SK-N-SH treated with all-trans-retinoic acid at 6 μM for 48 hours (cell line): ENCODE data around the gene ZNF322.
"Not testable (repeated sequence)": the region's sequence is repeated elsewhere in the genome, so short reads cannot be mapped to it uniquely, and the experiment has no call there.

Source experiments
- ATAC-seq: fragments of 200-7000 bp; cut with Tn5 transposase; 3 replicates; pipeline ENCODE4 v1.9.1; 2020; ENCODE audit warnings: mild to moderate bottlenecking, moderate library complexity
- ARNTL ChIP-seq: fragments of 450-650 bp; formaldehyde crosslinking; IDR thresholded peaks from 2 replicates; pipeline ENCODE4 v1.5.0; 2020; ENCODE audit warnings: low read depth, mild to moderate bottlenecking, moderate library complexity, borderline replicate concordance
- BACH2 ChIP-seq: fragments of 250-450 bp; sonication (Bioruptor Pico); IDR thresholded peaks from 2 replicates; pipeline ENCODE4 v1.9.0; 2021; ENCODE audit warnings: mild to moderate bottlenecking, borderline replicate concordance
- ESRRG ChIP-seq: fragments of 250-450 bp; sonication (Bioruptor Pico); IDR thresholded peaks from 2 replicates; pipeline ENCODE4 v1.6.1; 2021; ENCODE audit warnings: mild to moderate bottlenecking
- OSR1 ChIP-seq: fragments of 250-450 bp; sonication (Bioruptor Pico); IDR thresholded peaks from 2 replicates; pipeline ENCODE4 v1.8.0; 2022; ENCODE audit warnings: moderate library complexity, mild to moderate bottlenecking, inconsistent platforms
- TOX ChIP-seq: fragments of 250-450 bp; sonication (Bioruptor Pico); IDR thresholded peaks from 2 replicates; pipeline ENCODE4 v1.8.0; 2021; ENCODE audit warnings: mild to moderate bottlenecking, moderate library complexity, borderline replicate concordance
- ZC3H10 ChIP-seq: fragments of 250-450 bp; sonication (Bioruptor Pico); IDR thresholded peaks from 2 replicates; pipeline ENCODE4 v1.5.1; 2021; ENCODE audit warnings: mild to moderate bottlenecking, moderate library complexity
- TF ChIP-seq, protein P1 (sequence below): fragments of 250-450 bp; sonication (Bioruptor Pico); IDR thresholded peaks from 2 replicates; pipeline ENCODE4 v1.5.1; 2021; ENCODE audit warnings: mild to moderate bottlenecking, moderate library complexity
- TF ChIP-seq, protein P2 (sequence below): fragments of 250-450 bp; sonication (Bioruptor Pico); IDR thresholded peaks from 2 replicates; pipeline ENCODE4 v1.5.0; 2020; ENCODE audit warnings: mild to moderate bottlenecking, moderate library complexity

Gene ZNF322, protein sequence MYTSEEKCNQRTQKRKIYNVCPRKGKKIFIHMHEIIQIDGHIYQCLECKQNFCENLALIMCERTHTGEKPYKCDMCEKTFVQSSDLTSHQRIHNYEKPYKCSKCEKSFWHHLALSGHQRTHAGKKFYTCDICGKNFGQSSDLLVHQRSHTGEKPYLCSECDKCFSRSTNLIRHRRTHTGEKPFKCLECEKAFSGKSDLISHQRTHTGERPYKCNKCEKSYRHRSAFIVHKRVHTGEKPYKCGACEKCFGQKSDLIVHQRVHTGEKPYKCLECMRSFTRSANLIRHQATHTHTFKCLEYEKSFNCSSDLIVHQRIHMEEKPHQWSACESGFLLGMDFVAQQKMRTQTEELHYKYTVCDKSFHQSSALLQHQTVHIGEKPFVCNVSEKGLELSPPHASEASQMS

DNA sequence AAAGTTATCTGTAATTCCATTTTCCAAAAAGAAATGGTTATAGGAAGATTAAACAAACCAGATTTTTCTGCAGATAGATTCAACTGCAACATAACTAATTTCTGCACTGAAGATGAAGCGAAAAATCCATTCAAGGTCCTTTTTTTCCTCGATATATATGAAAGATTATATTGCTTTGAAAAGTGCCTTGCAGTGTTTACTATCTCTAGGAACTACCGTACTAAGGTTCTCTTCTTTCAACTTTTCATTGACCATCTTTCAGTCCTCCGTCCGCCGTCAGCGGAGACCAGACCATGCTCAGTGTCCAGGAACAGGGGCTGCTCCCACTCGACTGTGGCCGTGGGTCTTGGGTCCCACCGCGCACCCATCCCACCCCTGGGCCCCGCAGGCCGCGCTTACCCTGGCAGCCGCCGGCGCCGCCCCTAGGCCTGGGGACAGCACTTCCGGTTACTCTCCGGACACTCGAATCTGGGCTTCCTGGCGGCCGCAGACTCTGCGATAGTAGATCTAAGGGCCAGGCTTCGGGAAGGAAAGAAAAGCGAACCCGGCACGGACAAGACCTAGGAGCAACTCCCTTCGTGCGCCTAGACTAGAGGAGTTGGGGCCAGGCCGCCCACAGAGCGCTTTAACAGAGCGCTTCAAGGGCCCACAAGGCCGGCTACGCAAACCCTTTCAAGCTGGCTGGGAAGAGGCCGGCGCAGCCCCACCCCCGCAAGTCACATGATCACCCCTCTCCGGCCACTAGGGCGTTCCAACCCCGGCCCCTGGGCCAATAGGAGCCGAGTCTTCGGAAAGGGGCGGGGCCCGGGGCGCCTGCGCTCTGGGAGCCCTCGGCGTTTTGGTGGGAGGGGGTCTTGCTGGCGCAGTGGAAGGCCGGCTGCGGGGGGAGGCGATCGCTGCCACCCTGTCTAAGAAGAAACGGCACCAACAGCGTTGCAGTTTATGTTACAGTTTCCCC is at the start of gene ZNF322:
Gene ZNF322, minus strand, starts transcription at position 705 of the 958 bp plus-strand sequence. CDS start 21,193 bp downstream, outside the sequence.
- ATAC-seq: peak; percentile 99
- TF ChIP-seq, protein P1, sequence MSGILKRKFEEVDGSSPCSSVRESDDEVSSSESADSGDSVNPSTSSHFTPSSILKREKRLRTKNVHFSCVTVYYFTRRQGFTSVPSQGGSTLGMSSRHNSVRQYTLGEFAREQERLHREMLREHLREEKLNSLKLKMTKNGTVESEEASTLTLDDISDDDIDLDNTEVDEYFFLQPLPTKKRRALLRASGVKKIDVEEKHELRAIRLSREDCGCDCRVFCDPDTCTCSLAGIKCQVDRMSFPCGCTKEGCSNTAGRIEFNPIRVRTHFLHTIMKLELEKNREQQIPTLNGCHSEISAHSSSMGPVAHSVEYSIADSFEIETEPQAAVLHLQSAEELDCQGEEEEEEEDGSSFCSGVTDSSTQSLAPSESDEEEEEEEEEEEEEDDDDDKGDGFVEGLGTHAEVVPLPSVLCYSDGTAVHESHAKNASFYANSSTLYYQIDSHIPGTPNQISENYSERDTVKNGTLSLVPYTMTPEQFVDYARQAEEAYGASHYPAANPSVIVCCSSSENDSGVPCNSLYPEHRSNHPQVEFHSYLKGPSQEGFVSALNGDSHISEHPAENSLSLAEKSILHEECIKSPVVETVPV (CRISPR knock-in tag): no peak
- no peak for TF ChIP-seq TOX (CRISPR knock-in tag)
- TF ChIP-seq ZC3H10 (CRISPR knock-in tag): no peak
- no peak for TF ChIP-seq BACH2 (CRISPR knock-in tag)
- no peak for TF ChIP-seq ESRRG (CRISPR knock-in tag)
- TF ChIP-seq ARNTL: no peak
- TF ChIP-seq, protein P2, sequence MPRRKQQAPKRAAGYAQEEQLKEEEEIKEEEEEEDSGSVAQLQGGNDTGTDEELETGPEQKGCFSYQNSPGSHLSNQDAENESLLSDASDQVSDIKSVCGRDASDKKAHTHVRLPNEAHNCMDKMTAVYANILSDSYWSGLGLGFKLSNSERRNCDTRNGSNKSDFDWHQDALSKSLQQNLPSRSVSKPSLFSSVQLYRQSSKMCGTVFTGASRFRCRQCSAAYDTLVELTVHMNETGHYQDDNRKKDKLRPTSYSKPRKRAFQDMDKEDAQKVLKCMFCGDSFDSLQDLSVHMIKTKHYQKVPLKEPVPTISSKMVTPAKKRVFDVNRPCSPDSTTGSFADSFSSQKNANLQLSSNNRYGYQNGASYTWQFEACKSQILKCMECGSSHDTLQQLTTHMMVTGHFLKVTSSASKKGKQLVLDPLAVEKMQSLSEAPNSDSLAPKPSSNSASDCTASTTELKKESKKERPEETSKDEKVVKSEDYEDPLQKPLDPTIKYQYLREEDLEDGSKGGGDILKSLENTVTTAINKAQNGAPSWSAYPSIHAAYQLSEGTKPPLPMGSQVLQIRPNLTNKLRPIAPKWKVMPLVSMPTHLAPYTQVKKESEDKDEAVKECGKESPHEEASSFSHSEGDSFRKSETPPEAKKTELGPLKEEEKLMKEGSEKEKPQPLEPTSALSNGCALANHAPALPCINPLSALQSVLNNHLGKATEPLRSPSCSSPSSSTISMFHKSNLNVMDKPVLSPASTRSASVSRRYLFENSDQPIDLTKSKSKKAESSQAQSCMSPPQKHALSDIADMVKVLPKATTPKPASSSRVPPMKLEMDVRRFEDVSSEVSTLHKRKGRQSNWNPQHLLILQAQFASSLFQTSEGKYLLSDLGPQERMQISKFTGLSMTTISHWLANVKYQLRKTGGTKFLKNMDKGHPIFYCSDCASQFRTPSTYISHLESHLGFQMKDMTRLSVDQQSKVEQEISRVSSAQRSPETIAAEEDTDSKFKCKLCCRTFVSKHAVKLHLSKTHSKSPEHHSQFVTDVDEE (CRISPR knock-in tag): no peak
- TF ChIP-seq OSR1 (CRISPR knock-in tag): no peak
- TF ChIP-seq, all 23 proteins: peak for 0

DNA sequence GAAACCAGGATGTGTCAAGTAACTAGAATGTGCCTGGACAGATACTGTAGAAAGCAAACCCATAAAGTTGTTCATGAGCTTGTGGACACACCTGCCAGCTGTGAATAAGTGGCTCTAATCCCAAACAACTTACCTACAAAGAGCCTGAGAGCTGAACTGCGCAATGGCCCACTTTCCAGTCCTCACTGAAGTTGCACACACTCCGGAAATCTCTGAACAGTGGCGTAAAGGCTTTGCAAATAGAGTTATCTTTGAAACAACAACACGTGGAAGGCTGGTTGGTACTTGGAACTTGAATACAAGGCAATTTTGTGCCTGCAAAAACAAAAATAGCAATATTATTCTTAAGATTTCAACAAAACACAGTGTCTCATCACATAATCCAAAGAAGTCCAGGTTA is 46.2 kb upstream of the ZNF322 start:
- not testable (repeated sequence) for ATAC-seq

DNA sequence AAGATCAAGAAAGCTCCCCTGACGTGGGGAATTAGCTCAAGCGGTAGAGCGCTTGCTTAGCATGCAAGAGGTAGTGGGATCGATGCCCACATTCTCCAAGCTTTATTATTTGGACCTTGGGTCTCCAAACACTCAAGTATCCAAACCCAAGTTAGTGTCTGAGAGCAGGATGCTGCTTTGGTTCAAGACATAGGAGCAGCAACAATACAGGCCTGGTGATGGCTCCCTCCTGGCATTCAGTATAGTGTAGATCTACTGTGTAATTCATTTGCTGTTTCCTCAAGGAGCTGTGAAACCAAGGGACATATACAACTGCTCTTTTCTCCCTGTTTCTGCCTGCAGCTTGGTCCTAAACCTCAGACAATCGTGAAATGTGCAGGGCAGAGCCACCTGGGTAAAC is 45.8 kb upstream of the ZNF322 start:
- not testable (repeated sequence) for ATAC-seq

DNA sequence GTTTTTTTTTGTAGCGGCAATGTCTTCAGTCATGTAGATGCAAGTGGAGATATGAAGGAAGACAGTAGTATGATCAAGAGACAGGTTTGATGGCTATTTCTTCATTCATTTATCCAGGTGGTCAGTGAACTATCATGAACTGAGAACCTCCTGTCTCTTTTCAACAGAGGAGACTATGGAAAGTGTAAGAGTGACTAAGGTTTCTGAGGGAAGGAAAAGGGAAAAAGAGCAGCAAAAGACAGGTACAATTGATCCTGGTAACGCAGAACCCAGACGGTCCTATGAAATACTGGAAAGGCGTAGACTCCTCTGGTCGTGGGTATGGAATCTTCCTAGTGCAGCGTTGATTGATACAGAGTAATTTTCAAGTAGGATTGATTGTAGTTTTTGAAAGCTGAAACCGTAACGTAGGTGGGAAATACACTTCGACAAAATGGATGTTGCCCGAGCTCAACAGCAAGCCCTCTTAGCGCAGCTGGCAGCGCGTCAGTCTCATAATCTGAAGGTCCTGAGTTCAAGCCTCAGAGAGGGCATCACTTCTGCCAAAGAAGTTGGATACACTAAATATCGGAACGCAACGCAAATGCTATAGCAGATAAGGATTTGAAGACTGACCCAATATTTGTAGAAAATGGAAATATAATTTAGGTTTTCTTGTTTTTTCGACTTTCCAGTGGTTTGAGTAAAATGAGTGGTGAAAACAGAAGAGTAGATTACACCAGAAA is 41.6 kb upstream of the ZNF322 start:
- ATAC-seq: not testable (repeated sequence)

DNA sequence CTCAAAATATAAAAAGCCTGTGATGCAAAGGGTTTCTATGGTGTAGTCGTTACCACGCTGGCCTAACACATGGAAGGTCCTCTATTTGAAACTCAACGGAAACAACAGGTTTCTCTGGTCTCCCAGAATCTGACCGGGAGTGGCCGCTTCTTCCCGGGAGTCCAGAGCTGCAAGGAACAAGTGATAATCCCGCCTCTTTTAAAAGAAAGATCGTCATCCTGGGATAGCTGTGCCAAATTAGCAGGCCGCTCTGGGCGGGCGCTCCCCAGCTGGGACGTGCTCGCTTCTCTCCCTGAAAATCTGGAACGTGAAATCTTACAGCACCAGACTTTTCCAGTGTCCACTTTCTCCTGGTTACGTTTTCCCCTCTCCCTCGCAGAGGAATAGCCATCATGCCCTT is 38.0 kb upstream of the ZNF322 start:
- 0 out of 3 replicates have a peak, but pooled peaks have one; percentile 19 for ATAC-seq

DNA sequence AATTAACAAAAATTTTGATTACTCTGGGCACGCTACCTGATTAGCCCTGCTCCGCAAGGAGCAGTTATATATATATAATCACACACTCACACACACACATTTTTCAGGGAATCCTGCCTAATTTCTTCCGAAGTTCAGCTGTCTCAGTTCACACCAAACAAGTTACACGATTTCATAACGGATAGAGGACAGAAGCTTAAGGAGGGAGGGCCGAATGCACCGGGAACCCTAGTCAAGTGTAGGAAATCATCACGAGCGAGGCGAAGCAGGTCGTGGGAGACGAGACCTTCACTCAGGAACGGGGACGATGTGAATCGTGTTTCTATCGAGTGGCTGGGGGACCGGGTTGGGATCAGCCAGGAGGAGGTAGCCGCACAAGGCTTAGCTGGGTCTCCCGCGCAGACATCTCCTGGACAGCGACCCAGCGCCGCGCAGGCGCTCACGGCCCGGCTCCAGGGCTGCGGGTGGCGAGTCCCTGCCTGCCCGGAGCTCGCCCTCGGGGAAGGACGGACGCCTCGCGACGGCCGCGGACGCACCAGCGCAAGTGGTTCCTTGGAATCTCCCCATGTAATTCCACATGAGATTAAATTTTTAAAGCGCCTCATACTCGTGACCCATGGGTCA is 29.9 kb upstream of the ZNF322 start:
- ATAC-seq: peak; percentile 91

DNA sequence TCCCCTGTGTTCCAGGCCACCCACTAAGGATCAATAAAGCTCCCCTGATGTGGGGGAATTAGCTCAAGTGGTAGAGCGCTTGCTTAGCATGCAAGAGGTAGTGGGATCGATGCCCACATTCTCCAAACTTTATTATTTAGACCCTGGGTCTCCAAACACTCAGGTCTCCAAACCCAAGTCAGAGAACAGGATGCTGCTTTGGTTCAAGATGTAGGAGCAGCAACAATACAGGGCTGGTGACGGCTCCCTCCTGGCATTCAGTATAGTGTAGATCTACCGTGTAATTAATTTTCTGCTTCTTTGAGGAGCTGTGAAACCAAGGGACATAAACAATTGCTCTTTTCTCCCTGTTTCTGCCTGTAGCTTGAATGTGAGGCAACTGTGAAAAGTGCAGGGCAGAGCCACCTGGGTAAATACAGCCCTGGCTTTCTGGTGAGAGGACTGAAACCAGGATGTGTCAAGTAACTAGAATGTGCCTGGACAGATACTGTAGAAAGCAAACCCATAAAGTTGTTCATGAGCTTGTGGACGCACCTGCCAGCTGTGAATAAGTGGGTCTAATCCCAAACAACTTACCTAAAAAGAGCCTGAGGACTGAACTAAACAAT is 23.0 kb upstream of the ZNF322 start:
- ATAC-seq: not testable (repeated sequence)

DNA sequence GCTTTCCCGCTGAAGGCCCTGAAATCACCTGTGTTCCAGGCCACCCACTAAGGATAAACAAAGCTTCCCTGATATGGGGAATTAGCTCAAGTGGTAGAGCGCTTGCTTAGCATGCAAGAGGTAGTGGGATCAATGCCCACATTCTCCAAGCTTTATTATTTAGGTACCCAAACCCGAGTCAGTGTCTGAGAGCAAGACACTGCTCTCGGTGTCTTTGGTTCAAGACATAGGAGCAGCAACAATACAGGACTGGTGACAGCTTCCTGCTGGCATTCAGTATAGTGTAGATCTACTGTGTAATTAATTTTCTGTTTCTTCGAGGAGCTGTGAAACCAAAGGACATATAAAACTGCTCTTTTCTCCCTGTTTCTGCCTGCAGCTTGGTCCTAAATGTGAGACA is 13.7 kb upstream of the ZNF322 start:
- not testable (repeated sequence) for ATAC-seq

DNA sequence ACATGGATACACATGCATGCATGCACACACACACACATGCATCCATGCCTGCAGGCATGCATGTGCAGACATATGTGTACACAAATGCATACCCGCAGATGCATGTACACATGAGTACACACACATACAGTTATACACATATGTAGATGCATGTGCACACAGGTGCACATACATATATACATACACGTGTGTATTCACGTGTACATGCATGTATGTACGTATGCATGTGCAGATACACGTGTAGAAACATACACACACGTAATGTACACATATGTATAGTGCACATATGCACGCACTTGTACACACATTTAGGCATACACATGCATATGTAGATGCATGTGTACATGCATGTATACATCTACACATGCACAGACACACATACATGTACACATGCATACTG is 11.0 kb upstream of the ZNF322 start:
- ATAC-seq: not testable (repeated sequence)

DNA sequence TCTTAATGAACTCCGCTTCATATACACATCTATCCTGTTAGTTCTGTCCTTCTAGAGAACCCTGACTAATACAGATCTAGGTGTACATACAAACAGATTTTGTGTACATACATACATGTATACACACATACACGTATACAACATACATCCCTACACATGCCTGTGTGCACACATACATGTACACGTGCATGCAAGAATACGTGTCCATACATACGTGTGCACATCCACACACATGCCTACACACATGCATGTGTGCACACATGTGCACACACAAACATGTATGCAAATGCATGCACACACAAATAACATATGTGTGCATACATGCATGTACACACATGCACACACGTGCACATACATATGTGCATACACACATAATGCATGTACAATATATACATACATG is 10.5 kb upstream of the ZNF322 start:
- not testable (repeated sequence) for ATAC-seq
